Stimulated activated CD4-positive, alpha-beta T cell treated with anti-CD3 and anti-CD28 coated beads, TNF-alpha, amount 100 ng/mL, for 4 hours (primary cell): ENCODE measurements around the gene SH3BP5.

Experiments
- DNase-seq, 3 experiments: peaks; one replicate each; pipeline ENCODE4 v3.0.0-alpha.2; 2020; ENCODE audit warnings: low read depth in 3 of 3

Gene SH3BP5

GRCh38 chr3:15205934-15206661 lies 126.3 kb downstream of the SH3BP5 start, which contains the start of gene CAPN7:
CAPN7 (plus strand) TSS chr3:15206246; CDS start chr3:15206496, 250 bp downstream.
- DNase-seq = peak; percentile 88 to 89 (median 88)

GRCh38 chr3:15205482-15205933 lies 126.9 kb downstream of the SH3BP5 start:
- DNase-seq = no peak
